ENCODE data around the gene PBX1.

PBX1 gene

GRCh38 chr1:164608651-164609057, 49.7 kb downstream of the PBX1 start:
- H3K4me2 ChIP-seq (ENCODE audit: low read length) = no peak overlapping the region
- H3K4me1 ChIP-seq (ENCODE audit: control insufficient read depth, insufficient read depth, low read length) = peaks cover 28% of the 10 kb centered on the region

GRCh38 chr1:164609089-164609488, 50.1 kb downstream of the PBX1 start:
- no peak overlapping the region for H3K4me3 ChIP-seq (ENCODE audit: low read length)
- no peaks in the 10 kb centered on the region for H3K27me3 ChIP-seq (ENCODE audit: control insufficient read depth, insufficient read depth, low read length)
- no peak overlapping the region for H3K9ac ChIP-seq (ENCODE audit: low read depth, low read length)
- H3K4me1 ChIP-seq (ENCODE audit: control insufficient read depth, insufficient read depth, low read length) = peaks cover 27% of the 10 kb centered on the region
- no peaks in the 10 kb centered on the region for H3K36me3 ChIP-seq (ENCODE audit: insufficient read depth, low read length)
- H3K4me2 ChIP-seq (ENCODE audit: low read length) = no peak overlapping the region
- no peaks in the 10 kb centered on the region for H3K9me3 ChIP-seq (replicated peaks; ENCODE audit: low read length)

More at GRCh38 chr1:164608651-164609057, 49.7 kb downstream of the PBX1 start:
- Histone ChIP-seq H3K9me3 (replicated peaks; ENCODE audit: low read length) (no peaks in the 10 kb centered on the region), H3K9ac (ENCODE audit: low read depth, low read length) (no peak overlapping the region), H3K36me3 (ENCODE audit: insufficient read depth, low read length) (no peaks in the 10 kb centered on the region), H3K4me3 (ENCODE audit: low read length) (no peak overlapping the region), H3K27me3 (ENCODE audit: control insufficient read depth, insufficient read depth, low read length) (no peaks in the 10 kb centered on the region)

GRCh38 chr1:164610538-164611222, 51.7 kb downstream of the PBX1 start:
- no peaks in the 10 kb centered on the region for H3K9me3 ChIP-seq (replicated peaks; ENCODE audit: low read length)
- H3K4me1 ChIP-seq (ENCODE audit: control insufficient read depth, insufficient read depth, low read length) = peaks cover 17% of the 10 kb centered on the region
- H3K27me3 ChIP-seq (ENCODE audit: control insufficient read depth, insufficient read depth, low read length) = no peaks in the 10 kb centered on the region
- no peak overlapping the region for H3K9ac ChIP-seq (ENCODE audit: low read depth, low read length)
- H3K4me2 ChIP-seq (ENCODE audit: low read length) = no peak overlapping the region
- H3K4me3 ChIP-seq (ENCODE audit: low read length) = no peak overlapping the region
- H3K36me3 ChIP-seq (ENCODE audit: insufficient read depth, low read length) = no peaks in the 10 kb centered on the region

GRCh38 chr1:164611754-164612642, 53.0 kb downstream of the PBX1 start:
- Histone ChIP-seq H3K4me1 (ENCODE audit: control insufficient read depth, insufficient read depth, low read length) (peaks cover 17% of the 10 kb centered on the region), H3K4me3 (ENCODE audit: low read length) (no peak overlapping the region), H3K4me2 (ENCODE audit: low read length) (peak overlapping the region; percentile 39), H3K27me3 (ENCODE audit: control insufficient read depth, insufficient read depth, low read length) (no peaks in the 10 kb centered on the region), H3K9me3 (replicated peaks; ENCODE audit: low read length) (no peaks in the 10 kb centered on the region), H3K9ac (ENCODE audit: low read depth, low read length) (no peak overlapping the region), H3K36me3 (ENCODE audit: insufficient read depth, low read length) (no peaks in the 10 kb centered on the region)

GRCh38 chr1:164613176-164613575, 54.2 kb downstream of the PBX1 start:
- no peaks in the 10 kb centered on the region for H3K9me3 ChIP-seq (replicated peaks; ENCODE audit: low read length)
- no peaks in the 10 kb centered on the region for H3K27me3 ChIP-seq (ENCODE audit: control insufficient read depth, insufficient read depth, low read length)
- no peak overlapping the region for H3K4me2 ChIP-seq (ENCODE audit: low read length)
- H3K4me1 ChIP-seq (ENCODE audit: control insufficient read depth, insufficient read depth, low read length) = peaks cover 17% of the 10 kb centered on the region
- H3K9ac ChIP-seq (ENCODE audit: low read depth, low read length) = no peak overlapping the region
- no peaks in the 10 kb centered on the region for H3K36me3 ChIP-seq (ENCODE audit: insufficient read depth, low read length)
- H3K4me3 ChIP-seq (ENCODE audit: low read length) = no peak overlapping the region

- no peak overlapping the region for H3K4me3 ChIP-seq (ENCODE audit: low read length)
- no peaks in the 10 kb centered on the region for H3K27me3 ChIP-seq (ENCODE audit: control insufficient read depth, insufficient read depth, low read length)
- no peaks in the 10 kb centered on the region for H3K36me3 ChIP-seq (ENCODE audit: insufficient read depth, low read length)
- H3K4me2 ChIP-seq (ENCODE audit: low read length) = no peak overlapping the region
- H3K4me1 ChIP-seq (ENCODE audit: control insufficient read depth, insufficient read depth, low read length) = peaks cover 17% of the 10 kb centered on the region
- H3K9me3 ChIP-seq (replicated peaks; ENCODE audit: low read length) = no peaks in the 10 kb centered on the region
- H3K9ac ChIP-seq (ENCODE audit: low read depth, low read length) = no peak overlapping the region
These were observed 55.3 kb downstream of the PBX1 start for GRCh38 chr1:164614316-164614715.

- Histone ChIP-seq H3K9ac (ENCODE audit: low read depth, low read length) (no peak overlapping the region), H3K4me2 (ENCODE audit: low read length) (no peak overlapping the region), H3K4me1 (ENCODE audit: control insufficient read depth, insufficient read depth, low read length) (peaks cover 5% of the 10 kb centered on the region), H3K9me3 (replicated peaks; ENCODE audit: low read length) (no peaks in the 10 kb centered on the region), H3K4me3 (ENCODE audit: low read length) (no peak overlapping the region), H3K36me3 (ENCODE audit: insufficient read depth, low read length) (no peaks in the 10 kb centered on the region), H3K27me3 (ENCODE audit: control insufficient read depth, insufficient read depth, low read length) (no peaks in the 10 kb centered on the region)
These were observed 58.6 kb downstream of the PBX1 start for GRCh38 chr1:164617377-164618201.

- H3K4me3 ChIP-seq (ENCODE audit: low read length) = no peak overlapping the region
- no peak overlapping the region for H3K4me2 ChIP-seq (ENCODE audit: low read length)
- H3K4me1 ChIP-seq (ENCODE audit: control insufficient read depth, insufficient read depth, low read length) = peaks cover 4% of the 10 kb centered on the region
- H3K9ac ChIP-seq (ENCODE audit: low read depth, low read length) = no peak overlapping the region
- no peaks in the 10 kb centered on the region for H3K27me3 ChIP-seq (ENCODE audit: control insufficient read depth, insufficient read depth, low read length)
- no peaks in the 10 kb centered on the region for H3K36me3 ChIP-seq (ENCODE audit: insufficient read depth, low read length)
- H3K9me3 ChIP-seq (replicated peaks; ENCODE audit: low read length) = no peaks in the 10 kb centered on the region
These were observed 59.2 kb downstream of the PBX1 start for GRCh38 chr1:164618202-164618564.

- Histone ChIP-seq H3K9me3 (replicated peaks; ENCODE audit: low read length) (no peaks in the 10 kb centered on the region), H3K4me1 (ENCODE audit: control insufficient read depth, insufficient read depth, low read length) (no peaks in the 10 kb centered on the region), H3K4me2 (ENCODE audit: low read length) (no peak overlapping the region), H3K9ac (ENCODE audit: low read depth, low read length) (no peak overlapping the region), H3K36me3 (ENCODE audit: insufficient read depth, low read length) (no peaks in the 10 kb centered on the region), H3K4me3 (ENCODE audit: low read length) (no peak overlapping the region), H3K27me3 (ENCODE audit: control insufficient read depth, insufficient read depth, low read length) (no peaks in the 10 kb centered on the region)
These were observed 60.2 kb downstream of the PBX1 start for GRCh38 chr1:164619006-164619784.

GRCh38 chr1:164622068-164622845, 63.3 kb downstream of the PBX1 start:
- H3K36me3 ChIP-seq (ENCODE audit: insufficient read depth, low read length) = no peaks in the 10 kb centered on the region
- no peak overlapping the region for H3K4me2 ChIP-seq (ENCODE audit: low read length)
- H3K4me3 ChIP-seq (ENCODE audit: low read length) = no peak overlapping the region
- H3K9ac ChIP-seq (ENCODE audit: low read depth, low read length) = no peak overlapping the region
- H3K9me3 ChIP-seq (replicated peaks; ENCODE audit: low read length) = no peaks in the 10 kb centered on the region
- H3K27me3 ChIP-seq (ENCODE audit: control insufficient read depth, insufficient read depth, low read length) = no peaks in the 10 kb centered on the region
- no peaks in the 10 kb centered on the region for H3K4me1 ChIP-seq (ENCODE audit: control insufficient read depth, insufficient read depth, low read length)
